HG02884 (cell line): Measurements from ENCODE around the gene WRAP53.

Source experiments
- ATAC-seq: cut with Tn5 transposase; IDR thresholded peaks from one replicate; pipeline ENCODE4 v1.9.1; 2021; ENCODE audit warnings: mild to moderate bottlenecking, moderate library complexity; ENCODE audit not compliant: unreplicated experiment

Gene WRAP53

GRCh38 chr17:7707858-7708750 lies 19.8 kb downstream of the WRAP53 start:
- ATAC-seq, result no peak

DNA sequence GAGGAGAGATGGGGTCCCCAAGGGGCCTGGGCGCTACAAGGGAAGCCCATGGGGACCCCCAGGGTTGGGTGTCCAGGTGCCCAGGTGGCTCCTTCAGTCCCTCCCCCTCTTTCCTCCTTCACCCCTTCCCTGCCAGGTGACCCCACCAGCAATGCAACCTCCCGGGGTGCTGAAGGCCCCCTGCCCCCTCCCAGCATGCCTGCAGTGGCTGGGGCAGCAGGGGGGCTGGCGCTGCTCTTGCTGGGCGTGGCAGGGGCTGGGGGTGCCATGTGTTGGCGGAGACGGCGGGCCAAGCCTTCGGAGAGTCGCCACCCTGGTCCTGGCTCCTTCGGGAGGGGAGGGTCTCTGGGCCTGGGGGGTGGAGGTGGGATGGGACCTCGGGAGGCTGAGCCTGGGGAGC lies 20.8 kb downstream of the WRAP53 start:
- no peak for ATAC-seq

GRCh38 chr17:7710301-7710700 lies 22.0 kb downstream of the WRAP53 start:
- ATAC-seq, result no peak

- ATAC-seq, result no peak
Measured at GRCh38 chr17:7711051-7711755, 22.9 kb downstream of the WRAP53 start.

DNA sequence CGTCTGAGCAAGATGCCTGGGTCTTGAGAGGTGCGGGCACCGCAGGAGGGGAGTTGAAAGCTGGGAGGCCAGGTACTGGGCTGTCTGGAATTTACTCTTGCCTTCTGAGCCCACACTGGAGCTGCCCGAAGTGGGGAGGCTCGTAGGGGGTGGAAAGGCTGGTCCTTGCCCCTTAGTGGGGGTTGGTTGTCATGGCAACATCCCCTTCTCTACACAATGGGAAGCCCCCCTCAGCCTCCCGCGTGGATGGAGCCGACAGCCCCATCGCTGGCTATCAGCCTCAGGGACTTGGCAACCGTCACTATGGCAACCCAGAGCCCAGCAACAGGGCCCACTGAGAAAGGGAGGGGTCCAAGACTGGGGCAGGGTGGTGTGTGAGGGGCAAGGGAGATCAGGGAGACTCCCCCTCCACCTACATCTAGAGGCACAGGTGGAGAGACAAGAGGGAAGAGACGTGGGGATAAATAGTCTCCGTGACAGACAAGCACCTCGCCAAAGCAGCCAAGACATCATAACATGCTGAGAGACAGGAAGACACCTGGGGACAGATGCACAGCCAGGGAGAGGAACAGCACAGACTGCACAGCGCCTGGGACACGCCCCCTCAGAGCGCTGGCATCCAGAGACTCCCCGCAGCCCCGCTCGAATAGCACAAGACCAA lies 24.0 kb downstream of the WRAP53 start:
- ATAC-seq, result no peak

- ATAC-seq, result no peak
Measured at GRCh38 chr17:7713782-7714181, 25.5 kb downstream of the WRAP53 start.

DNA sequence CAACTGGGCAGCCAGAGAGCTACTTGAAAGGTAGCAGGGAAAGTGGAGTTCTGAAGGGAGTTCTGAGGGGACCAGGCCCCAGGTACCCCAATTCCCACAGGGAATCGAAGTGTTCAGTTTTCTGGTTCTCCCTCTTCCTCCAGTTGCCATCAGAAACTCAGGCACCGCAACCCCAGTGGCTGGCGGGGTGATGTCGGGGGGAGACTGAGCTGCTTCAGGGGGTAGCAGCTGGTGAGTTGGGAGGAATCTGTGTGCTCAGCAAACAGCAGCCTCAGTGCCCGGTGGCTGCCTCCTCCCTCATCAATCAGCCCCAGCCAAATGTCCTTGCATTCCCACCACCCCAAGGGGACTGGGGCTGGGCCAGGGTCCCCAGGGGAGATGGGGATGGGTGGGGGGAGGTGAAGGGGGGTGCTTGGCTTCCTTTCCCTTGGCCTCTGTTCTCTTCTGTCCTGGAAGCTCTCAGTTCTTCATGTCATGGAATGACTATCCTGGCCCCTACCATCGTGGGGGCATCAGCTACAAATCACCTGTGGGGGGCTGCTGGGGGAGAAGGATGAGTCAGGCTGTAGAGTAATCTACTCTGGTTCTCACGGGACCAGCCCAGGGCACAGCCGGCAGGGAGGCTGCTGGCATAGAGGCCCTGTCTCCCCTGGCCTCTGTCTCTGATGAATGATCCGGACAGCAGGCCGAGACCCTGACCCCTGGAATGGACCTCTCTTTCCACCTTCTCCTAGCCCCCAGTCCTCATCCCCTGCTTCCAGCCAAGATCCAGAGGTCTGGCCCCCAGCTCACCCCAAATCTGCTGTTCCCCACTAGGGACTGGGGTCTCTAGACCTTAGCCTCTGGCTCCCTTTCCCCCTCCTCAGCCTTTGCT lies 26.7 kb downstream of the WRAP53 start:
- ATAC-seq, result no peak

- ATAC-seq, result no peak
Measured at GRCh38 chr17:7715936-7716886, 27.9 kb downstream of the WRAP53 start.

DNA sequence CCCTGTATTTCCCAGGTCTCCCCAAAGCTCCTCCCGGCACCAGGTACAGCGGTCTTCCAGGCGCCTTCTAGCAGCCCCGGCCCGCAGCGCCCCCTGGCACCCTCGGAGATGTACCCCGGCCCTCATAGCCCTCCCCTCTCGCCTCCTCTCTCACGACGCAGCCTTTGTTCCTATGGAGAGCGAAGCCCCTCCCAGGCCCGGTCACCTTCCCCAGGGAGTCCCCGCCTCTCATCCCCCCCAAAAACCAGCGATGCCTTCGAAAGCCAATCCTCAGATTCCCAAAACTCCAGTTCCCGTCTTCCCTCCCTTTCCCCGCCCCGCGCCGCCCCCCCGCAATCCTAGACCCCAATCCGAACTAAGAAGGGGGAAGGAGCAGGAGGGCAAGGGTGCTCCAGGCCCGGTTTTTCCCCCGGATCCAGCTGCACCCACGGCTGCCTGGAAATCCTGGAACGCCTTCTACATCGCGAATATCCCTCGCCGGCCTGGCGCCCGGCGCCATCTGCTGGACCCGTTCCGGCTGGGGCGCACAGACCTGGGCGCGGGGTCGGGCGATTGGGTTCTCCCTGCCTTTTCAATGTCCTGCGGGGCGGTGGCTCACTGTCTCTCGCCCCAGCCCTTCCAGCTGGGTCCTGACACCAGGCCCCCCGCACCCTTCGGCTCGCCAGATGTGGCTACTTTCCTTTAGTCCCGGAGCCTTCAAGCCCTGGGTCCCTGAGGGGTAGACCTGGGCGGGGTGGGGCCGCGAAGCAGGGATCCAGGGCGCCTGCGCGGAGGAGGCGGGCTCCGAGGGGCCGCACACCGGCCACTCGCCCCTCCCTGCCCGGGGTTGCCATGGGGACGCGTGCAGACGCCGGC lies 28.9 kb downstream of the WRAP53 start, which contains the start of gene DNAH2:
Gene DNAH2 (plus strand): TSS at position 844 of the 855 bp plus-strand sequence. CDS start 1,991 bp downstream, outside the sequence.
- ATAC-seq, result no peak

GRCh38 chr17:7717756-7718350 lies 29.6 kb downstream of the WRAP53 start:
- ATAC-seq, result no peak

- no peak for ATAC-seq
Measured at GRCh38 chr17:7719661-7720060, 31.4 kb downstream of the WRAP53 start.

GRCh38 chr17:7720125-7720524 lies 31.8 kb downstream of the WRAP53 start:
- no peak for ATAC-seq

GRCh38 chr17:7721612-7722011 lies 33.3 kb downstream of the WRAP53 start:
- ATAC-seq, result no peak

GRCh38 chr17:7727886-7728285 lies 39.6 kb downstream of the WRAP53 start:
- no peak for ATAC-seq

DNA sequence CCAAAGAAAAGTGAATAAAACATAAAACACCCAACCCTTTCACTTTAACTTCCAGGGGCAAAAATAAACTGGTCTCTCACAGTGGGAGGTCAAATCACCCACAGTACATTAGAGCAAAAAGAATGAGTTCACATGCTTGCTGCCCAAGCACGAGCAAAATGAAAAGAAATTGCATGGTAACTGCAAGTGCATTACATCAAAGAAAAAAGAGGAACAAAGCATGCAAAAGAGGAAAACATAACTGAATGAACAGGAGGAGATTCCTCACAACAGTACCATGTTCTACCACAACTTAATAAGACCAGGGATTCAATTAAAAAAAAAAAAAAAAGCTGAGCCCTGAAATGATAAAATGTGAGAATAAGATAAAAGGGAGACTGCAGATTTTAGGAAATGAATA lies 41.5 kb downstream of the WRAP53 start:
- no peak for ATAC-seq

- no peak for ATAC-seq
Measured at GRCh38 chr17:7732981-7733539, 44.8 kb downstream of the WRAP53 start.

- no peak for ATAC-seq
Measured at GRCh38 chr17:7737601-7738000, 49.3 kb downstream of the WRAP53 start.

DNA sequence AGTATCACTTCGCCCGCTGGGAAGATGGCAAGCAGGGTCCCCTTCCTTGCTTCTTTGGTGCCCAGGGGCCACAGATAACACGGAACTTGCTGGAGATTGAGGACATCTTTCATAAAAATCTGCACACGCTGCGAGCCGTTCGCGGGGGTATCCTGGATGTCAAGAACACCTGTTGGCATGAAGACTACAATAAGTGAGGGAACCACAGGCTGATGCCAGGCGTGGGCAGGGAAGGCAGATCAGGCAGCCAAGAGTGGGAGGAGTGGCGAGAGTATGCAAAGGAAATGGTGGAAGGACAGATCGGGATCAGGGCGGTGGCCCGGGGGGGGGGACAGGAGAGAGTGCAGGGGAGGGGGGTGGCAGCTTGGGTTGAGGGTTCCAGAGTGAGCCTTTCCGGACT lies 51.5 kb downstream of the WRAP53 start:
- ATAC-seq, result no peak
